GM18519 (cell line): ENCODE data around the gene CENPA.
"Not testable (repeated sequence)": the region's sequence is repeated elsewhere in the genome, so short reads cannot be mapped to it uniquely, and the experiment has no call there.

Experiments
- ATAC-seq: cut with Tn5 transposase; IDR thresholded peaks from one replicate; pipeline ENCODE4 v1.9.1; 2021; ENCODE audit warnings: mild to moderate bottlenecking, moderate library complexity; ENCODE audit not compliant: unreplicated experiment, low FRiP score

CENPA gene

DNA sequence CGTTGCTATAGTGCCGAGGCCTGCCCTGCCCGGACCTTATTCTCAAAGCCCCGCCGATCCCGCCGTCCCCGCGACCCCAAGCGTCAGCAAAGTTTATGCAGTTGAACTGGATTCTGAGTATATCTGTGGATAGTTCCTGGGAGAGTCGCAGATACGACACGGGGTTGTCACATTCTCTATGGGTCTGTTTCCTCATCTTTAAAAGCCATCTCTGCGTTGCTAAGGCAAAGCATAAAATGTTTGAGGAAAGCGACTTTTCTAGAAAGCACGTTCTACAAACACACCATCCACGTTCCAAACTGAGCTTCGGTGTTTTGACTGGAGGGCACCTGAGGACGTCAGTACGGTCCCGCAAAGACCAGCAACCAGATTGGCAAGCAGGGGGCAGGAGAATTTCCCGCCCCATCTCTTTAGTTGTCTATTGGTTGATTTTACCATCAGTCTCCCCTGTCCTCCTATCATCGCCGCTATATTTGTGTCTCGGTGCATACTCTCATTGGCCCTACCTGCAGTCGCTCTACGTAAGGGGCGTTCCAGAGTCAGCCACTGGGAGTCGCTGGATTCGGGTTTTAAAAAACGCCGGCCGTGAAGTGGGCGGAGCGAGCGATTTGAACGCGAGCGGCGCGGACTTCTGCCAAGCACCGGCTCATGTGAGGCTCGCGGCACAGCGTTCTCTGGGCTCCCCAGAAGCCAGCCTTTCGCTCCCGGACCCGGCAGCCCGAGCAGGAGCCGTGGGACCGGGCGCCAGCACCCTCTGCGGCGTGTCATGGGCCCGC lies at the start of gene CENPA:
Gene CENPA (plus strand): TSS at position 626 of the 776 bp plus-strand sequence. CDS start 141 bp downstream, at position 767.
- ATAC-seq: peak; percentile 97

GRCh38 chr2:26737221-26737620 lies 48.6 kb upstream of the CENPA start:
- ATAC-seq: no peak

GRCh38 chr2:26738481-26738880 lies 47.4 kb upstream of the CENPA start:
- ATAC-seq: no peak

DNA sequence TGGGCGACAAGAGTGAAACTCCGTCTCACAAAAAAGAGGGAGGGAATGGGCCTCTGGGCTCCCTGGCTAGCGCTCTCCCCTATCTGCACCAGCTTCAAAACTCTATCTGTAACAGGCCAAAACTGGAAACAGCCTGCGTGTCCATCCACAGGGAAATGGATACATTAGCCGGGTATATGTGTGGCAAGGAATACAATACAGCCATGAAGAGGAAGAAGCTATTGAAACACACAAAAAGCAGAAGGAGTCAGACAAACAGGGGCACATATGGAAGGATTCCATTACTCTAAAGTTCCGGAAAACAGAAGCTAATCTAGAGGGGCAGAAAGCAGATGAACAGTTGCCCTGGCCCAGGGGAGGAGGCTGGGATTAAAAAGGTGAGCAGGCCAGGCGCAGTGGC lies 46.3 kb upstream of the CENPA start:
- ATAC-seq: no peak

- no peak for ATAC-seq
These were observed 45.5 kb upstream of the CENPA start for GRCh38 chr2:26740346-26740745.

- ATAC-seq: no peak
These were observed 45.0 kb upstream of the CENPA start for GRCh38 chr2:26740890-26741302.

DNA sequence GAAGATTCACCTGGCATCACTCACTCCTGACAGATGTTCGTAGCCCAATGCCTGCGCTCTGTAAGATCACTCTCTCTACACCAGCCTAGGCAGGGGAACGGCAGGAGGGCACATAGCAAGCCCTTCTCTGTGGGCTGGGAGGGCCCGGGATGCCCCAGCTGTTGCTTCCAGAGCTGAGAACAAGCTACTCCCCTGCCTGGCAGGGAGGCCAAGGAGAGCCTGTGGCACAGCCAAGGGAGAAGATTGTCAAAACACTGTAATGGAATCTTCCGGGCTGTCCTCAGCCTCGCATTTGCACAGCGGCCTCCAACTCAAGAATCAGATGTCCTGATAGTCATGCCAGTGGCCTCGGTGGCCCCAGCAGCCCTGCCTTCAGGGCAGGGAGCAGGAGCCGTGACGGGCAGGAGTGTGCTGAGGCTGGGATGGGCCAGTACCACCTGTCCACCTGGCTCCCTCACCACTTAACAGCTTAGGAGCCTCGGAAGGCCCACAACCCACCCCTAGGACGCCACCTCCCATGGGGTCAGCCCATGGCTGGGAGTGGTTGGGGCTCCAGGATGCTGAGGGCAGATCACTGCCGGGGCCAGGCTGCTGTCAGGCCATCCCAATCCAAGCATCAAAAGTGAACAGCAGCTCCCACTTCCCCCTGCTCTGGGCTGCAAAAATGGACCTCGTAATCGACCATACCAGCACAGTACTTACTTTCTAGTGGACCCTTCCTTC lies 43.6 kb upstream of the CENPA start:
- no peak for ATAC-seq

DNA sequence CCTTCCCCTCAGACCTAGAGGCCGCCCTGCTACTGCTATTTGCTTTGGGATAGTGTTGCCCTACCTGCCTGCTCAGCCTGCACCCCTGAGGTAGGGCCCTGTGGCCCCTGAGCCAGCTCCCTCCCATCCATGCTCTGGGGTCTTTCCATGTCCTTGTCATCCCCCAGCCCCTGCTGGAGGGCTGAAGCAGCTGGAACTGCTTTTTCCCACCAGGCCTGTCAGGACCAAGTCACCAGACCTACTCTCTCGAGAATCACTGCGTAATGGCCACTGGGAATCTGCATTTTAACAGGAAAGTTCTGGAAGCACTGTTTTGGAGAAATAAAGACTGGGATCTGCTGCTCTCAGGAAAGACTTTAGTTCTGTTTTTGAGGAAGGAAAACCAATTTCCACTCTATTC lies 42.0 kb upstream of the CENPA start:
- no peak for ATAC-seq

DNA sequence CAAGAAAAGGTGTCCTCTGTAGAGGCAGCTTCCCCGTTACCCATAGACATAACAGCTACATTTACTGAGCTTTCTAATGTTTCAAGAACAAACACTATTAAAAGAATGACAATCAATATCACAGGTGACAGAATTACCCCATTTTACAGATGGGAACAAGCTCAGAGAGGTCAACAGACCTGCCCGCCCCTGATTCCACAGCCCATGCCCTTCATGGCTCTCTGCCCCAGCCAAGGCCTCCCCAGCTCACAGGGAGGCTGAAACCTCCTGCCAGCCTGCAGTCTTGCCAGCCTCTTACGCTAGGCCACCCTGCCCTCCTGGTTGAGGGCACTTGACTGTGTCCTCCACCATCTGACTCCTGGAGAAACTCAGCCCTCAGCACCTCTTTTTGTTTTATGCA lies 40.9 kb upstream of the CENPA start:
- no peak for ATAC-seq

DNA sequence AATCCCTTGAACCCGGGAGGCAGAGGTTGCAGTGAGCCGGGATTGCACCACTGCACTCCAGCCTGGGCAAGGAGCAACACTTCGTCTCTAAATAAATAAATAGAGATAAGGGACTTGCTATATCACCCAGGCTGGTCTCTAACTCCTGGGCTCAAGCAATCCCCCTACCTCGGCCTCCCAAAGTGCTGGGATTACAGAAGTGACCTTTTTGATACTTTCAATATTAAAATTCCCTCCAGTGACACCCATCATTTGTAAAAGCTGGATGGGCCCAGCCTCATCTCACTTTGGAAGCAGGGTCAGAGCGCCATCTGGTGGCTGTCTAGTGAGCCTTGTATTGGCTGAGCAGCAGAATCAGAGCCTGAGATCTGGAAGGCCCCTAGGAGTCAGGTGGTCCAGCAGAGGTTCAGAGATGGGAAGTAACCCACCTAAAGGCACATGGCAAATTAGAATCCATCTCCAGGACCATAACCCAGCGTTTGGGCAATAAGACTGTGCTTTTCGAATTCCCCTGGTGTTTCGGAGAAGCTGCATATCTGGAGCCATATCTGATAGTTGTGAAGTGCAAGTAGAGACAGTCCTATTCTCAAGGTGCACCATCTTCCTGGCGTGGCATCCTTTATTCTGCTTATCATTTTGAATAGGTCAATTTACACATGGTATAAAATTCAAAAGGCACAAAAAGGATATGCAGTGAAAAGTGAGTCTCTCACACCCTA lies 40.1 kb upstream of the CENPA start:
- no peak for ATAC-seq

DNA sequence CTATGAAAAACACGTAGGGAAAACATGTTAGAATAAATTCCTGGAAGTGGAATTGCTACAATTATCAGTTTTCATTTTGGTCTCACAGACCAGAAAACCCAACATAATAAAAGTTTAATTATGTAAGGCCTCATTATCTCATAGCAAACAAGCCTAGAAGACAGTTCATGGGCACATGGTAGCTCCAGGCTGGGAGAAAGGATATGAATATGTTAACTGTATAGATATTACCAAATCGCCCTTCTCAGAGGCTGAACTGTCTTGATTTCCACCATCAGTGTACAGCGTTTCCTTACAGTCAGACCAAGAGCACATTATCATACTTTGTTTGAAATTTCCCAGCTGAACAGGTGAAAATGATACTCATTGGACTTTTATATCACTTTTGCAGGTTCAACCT lies 38.9 kb upstream of the CENPA start:
- no peak for ATAC-seq

- ATAC-seq: not testable (repeated sequence)
These were observed 36.0 kb upstream of the CENPA start for GRCh38 chr2:26749787-26750420.

DNA sequence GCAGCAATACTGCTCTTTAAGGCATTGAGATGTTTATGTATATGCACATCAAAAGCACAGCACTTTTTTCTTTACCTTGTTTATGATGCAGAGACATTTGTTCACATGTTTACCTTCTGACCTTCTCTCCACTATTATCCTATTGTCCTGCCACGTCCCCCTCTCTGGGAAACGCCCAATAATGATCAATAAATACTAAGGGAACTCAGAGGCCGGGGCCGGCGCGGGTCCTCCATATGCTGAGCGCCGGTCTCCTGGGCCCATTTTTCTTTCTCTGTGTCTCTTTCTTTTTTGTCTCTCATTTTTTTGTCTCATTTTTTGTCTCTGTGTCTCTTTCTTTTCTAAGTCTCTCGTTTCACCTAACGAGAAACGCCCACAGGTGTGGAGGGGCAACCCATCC lies 35.4 kb upstream of the CENPA start:
- ATAC-seq: not testable (repeated sequence)

DNA sequence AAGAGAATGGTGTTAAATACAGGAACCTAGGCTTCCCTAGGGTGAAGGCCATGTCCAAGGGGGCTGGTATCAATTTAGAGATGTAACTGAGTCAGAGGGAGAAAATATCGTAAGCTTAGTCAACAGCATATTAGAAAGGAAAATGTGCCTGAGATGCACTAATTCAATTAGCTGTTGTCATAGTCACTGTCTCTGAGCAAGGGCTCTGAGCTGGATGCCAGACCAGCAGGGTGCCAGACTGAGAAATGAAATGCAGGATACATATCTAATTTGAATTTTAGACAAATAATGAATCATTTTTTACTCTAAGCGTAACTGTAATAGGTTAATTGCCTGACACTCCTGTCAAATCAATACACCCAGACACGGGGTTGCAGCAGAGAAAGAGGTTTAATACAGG lies 33.2 kb upstream of the CENPA start:
- no peak for ATAC-seq

- ATAC-seq: no peak
These were observed 31.3 kb upstream of the CENPA start for GRCh38 chr2:26754539-26754938.

DNA sequence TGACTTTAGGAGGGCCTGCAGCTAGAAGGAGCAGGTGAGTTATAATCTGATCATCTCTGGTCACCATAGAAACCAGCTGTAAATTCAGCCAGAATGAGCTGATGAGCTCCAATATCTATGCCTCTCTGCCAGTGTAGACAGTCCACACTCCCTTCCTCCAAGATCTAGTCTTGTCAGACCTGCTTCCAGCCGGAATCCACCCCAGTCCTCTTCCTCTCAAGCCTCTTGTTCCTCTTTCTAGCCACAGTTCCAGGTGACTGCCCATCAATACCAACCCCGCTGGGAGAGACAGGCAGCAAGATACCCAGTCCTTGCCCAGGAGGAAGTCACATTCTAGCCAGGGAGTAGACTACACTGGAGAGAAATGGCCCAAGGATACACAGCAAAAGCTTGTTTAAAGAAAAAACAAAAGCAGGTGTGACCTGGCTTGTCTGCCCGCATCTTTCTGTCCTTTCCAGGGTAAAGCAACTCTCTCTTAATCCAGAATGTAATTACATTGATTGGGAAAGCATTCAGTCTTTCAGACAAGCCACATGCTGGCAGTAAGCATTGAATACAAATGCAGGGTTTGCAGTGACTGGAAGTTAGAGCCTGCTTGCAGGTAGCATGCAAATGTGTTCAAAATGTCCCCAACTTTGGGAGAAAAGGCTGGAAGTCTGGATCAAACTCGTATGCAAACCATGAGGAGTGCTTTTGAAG lies 30.7 kb upstream of the CENPA start:
- ATAC-seq: no peak

DNA sequence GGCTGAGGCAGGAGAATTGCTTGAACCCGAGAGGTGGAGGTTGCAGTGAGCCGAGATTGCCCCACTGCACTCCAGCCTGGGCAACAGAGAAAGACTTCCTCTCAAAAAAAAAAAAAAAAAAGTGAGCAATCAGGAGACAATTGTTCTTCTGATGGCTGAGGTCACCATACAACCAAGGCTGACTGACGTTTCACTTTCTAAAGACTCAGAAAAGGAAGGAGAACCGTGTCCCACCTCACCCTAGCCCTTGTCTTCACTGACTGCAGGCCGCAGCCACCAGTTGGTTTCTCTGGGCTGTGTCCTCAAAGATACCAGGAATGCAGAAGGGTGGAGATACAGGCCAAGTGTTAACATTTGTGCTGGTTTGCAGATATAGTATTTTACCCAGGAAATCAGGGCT lies 29.5 kb upstream of the CENPA start:
- ATAC-seq: no peak

- no peak for ATAC-seq
These were observed 27.7 kb upstream of the CENPA start for GRCh38 chr2:26757873-26758789.

DNA sequence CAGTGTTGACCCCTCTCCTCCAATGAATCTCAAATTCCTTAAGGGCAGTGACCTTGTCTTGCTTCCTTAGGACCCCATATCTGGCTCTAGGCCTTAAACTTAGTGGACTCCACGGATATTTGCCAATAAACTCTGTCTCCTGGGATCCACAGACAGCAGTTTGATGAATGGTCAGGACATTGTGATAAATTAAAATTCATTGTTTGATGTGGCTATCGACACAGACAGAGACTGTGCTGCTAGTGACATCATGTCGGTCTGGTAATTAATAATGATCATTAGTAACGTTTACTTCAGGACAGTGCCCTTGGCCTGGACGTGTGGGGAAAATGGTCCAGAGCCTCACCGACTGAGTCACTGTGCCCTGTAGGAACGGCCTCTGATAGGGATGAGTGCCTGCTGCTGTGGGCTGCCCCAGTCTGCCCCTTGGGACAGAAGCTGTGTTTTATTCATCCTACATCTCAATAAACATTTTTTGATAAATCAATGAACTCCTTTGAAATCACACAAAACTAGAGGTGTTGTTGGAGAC lies 27.0 kb upstream of the CENPA start:
- ATAC-seq: no peak
